Measurements from ENCODE around the gene BCKDHB. TPM values are rescaled to one million over a fixed set of nuclear protein-coding genes. Genes with fewer than 3 reads are reported as not detected.

Gene BCKDHB
- total and polyA plus RNA-seq, 8 donors = 7.8 to 44.6 (median 20.3) TPM

DNA sequence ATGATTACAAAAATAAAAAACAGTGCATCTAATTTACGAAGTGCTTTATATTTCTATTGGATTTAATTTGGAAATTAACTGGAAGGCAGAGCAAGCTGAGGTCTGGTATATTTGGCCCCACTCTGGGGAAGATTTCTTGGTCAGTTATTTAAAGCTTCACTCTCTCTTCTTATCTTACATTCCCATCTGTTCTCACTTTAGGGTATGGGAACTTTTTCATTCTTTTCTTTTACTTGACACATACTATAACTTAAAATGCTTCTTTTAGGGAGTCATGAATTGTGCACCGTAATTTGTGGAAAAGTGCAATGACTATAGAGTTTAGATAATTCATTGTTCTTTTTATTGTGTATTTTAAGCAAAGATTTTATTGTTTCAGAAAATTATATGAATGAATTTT, 170.4 kb downstream of the BCKDHB start:
- no peak overlapping the region for H3K4me3 ChIP-seq
- intact Hi-C loops (cut with DNase I; ENCODE audit: low total_unique reads) = no loop called here
- H3K27ac ChIP-seq = no peak overlapping the region
- no peak for DNase-seq
- no peak for TF ChIP-seq POLR2AphosphoS5 (IDR thresholded peaks at IDR 0.05)
- TF ChIP-seq, protein P1, sequence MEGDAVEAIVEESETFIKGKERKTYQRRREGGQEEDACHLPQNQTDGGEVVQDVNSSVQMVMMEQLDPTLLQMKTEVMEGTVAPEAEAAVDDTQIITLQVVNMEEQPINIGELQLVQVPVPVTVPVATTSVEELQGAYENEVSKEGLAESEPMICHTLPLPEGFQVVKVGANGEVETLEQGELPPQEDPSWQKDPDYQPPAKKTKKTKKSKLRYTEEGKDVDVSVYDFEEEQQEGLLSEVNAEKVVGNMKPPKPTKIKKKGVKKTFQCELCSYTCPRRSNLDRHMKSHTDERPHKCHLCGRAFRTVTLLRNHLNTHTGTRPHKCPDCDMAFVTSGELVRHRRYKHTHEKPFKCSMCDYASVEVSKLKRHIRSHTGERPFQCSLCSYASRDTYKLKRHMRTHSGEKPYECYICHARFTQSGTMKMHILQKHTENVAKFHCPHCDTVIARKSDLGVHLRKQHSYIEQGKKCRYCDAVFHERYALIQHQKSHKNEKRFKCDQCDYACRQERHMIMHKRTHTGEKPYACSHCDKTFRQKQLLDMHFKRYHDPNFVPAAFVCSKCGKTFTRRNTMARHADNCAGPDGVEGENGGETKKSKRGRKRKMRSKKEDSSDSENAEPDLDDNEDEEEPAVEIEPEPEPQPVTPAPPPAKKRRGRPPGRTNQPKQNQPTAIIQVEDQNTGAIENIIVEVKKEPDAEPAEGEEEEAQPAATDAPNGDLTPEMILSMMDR (IDR thresholded peaks at IDR 0.05) = no peak
- no peak for TF ChIP-seq POLR2A (IDR thresholded peaks at IDR 0.05)
- no peak for TF ChIP-seq EP300 (IDR thresholded peaks at IDR 0.05)
- no peaks in the 10 kb centered on the region for H3K9me3 ChIP-seq
- no peaks in the 10 kb centered on the region for H3K4me1 ChIP-seq
- H3K27me3 ChIP-seq = no peaks in the 10 kb centered on the region
- no peaks in the 10 kb centered on the region for H3K36me3 ChIP-seq
- WGBS, 5 donors = 92 to 95% (median 94%) methylated on average over 2 of the region's 2 CpGs

DNA sequence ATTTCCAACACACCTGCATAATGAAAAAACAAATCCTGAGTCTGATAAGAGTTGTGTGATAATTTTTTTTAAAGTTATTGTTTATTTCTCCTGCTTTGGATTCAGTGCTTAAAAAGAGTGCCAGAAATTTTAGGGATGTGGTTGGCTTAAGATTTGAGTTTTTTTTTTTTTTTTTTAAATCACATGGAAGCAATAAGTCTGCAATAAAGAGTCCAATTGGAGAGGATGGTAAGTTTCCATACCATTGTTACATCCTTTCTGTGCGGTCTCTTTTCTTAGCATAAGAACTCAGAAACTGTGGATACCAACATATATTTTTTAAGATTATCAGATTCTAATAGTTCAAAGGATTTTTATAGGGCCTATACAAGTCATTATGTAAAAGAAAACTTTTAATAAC, 171.0 kb downstream of the BCKDHB start:
- Histone ChIP-seq H3K4me1 (no peaks in the 10 kb centered on the region), H3K36me3 (no peaks in the 10 kb centered on the region), H3K9me3 (no peaks in the 10 kb centered on the region), H3K4me3 (no peak overlapping the region), H3K27ac (no peak overlapping the region), H3K27me3 (no peaks in the 10 kb centered on the region)
- intact Hi-C loops (cut with DNase I; ENCODE audit: low total_unique reads) = no loop called here
- TF ChIP-seq POLR2AphosphoS5 (IDR thresholded peaks at IDR 0.05) = no peak
- TF ChIP-seq EP300 (IDR thresholded peaks at IDR 0.05) = no peak
- TF ChIP-seq POLR2A (IDR thresholded peaks at IDR 0.05) = no peak
- TF ChIP-seq, protein P1 (IDR thresholded peaks at IDR 0.05) = no peak
- WGBS, 5 donors = 92 to 100% (median 97%) methylated on average over 1 of the region's 1 CpG
- DNase-seq = no peak

DNA sequence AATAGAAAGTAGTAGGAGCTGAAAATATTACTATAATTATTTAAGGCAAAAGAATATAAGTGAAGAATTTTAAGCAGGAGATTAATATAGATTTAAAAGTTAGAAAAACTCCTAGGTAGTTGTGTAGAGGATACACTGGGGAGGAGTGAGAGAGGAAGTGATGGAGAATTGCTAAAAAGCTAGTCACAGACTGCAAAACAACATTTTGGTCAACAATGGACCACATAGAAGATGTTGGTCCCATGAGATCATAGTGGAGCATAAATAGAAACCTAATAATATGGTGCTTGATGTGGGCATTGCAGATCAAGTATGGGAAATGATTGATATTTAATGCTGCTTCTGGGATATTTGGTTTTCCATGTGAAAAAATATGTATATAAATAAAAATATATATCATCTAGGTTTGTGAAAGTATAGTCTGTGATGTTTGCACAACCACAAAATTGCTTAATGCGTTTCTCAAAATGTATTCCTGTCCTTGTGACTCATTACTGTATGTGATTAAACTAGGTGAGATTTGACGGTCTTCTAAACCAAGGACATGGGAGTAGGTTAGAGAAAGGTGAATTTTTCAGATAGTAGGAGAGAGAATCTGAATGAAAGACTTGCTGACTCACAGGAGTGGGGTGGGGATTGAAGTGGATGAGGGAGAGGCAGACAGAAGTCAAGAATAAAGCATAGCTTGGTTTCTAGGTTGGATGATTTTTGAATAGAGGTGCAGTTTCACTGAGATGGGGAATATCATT, 174.0 kb downstream of the BCKDHB start:
- WGBS, 5 donors = 63 to 77% (median 68%) methylated on average over 2 of the region's 2 CpGs
- no peaks in the 10 kb centered on the region for H3K36me3 ChIP-seq
- no peak for DNase-seq
- no peak overlapping the region for H3K4me3 ChIP-seq
- H3K27ac ChIP-seq = no peak overlapping the region
- no peaks in the 10 kb centered on the region for H3K4me1 ChIP-seq
- TF ChIP-seq EP300 (IDR thresholded peaks at IDR 0.05) (no peak), POLR2A (IDR thresholded peaks at IDR 0.05) (no peak), POLR2AphosphoS5 (IDR thresholded peaks at IDR 0.05) (no peak)
- TF ChIP-seq, protein P1 (IDR thresholded peaks at IDR 0.05) = no peak
- H3K27me3 ChIP-seq = no peaks in the 10 kb centered on the region
- H3K9me3 ChIP-seq = no peaks in the 10 kb centered on the region
- intact Hi-C loops (cut with DNase I; ENCODE audit: low total_unique reads) = no loop called here

GRCh38 chr6:80282913-80283554, 176.6 kb downstream of the BCKDHB start:
- Histone ChIP-seq H3K4me3 (no peak overlapping the region), H3K4me1 (no peaks in the 10 kb centered on the region), H3K36me3 (no peaks in the 10 kb centered on the region), H3K27me3 (no peaks in the 10 kb centered on the region), H3K27ac (no peak overlapping the region), H3K9me3 (no peaks in the 10 kb centered on the region)
- DNase-seq = no peak
- 91 to 95% (median 93%) methylated on average over 2 of the region's 2 CpGs for WGBS, 5 donors
- intact Hi-C loops (cut with DNase I; ENCODE audit: low total_unique reads) = no loop called here
- TF ChIP-seq POLR2AphosphoS5 (IDR thresholded peaks at IDR 0.05) = no peak
- TF ChIP-seq EP300 (IDR thresholded peaks at IDR 0.05) = no peak
- TF ChIP-seq, protein P1 (IDR thresholded peaks at IDR 0.05) = no peak
- no peak for TF ChIP-seq POLR2A (IDR thresholded peaks at IDR 0.05)

All from stomach (tissue), 9 donors.